OCI-LY1 (cell line): Measurements from ENCODE around the gene KIF1C.
"Not testable (repeated sequence)": the region's sequence is repeated elsewhere in the genome, so short reads cannot be mapped to it uniquely, and the experiment has no call there.

ENCODE experiments used
- H2AFZ ChIP-seq: fragments of 200-600 bp; sonication (generic), shearing (Covaris generic); 2 replicates; pipeline ENCODE4 v1.6.0; 2014; ENCODE audit warnings: antibody characterized with exemption, mild to moderate bottlenecking, low read length
- H3F3A ChIP-seq: fragments of 200-600 bp; sonication (generic), shearing (Covaris generic); 2 replicates; pipeline ENCODE4 v1.6.0; 2014; ENCODE audit warnings: mild to moderate bottlenecking, antibody characterized with exemption, low read length, moderate library complexity; ENCODE audit not compliant: insufficient read depth
- H3K27ac ChIP-seq: fragments of 200-600 bp; sonication (generic); 2 replicates; pipeline ENCODE4 v1.5.1; 2014; ENCODE audit warnings: low read length, mixed run types, mild to moderate bottlenecking, low read depth; ENCODE audit not compliant: poor library complexity, severe bottlenecking
- H3K27me3 ChIP-seq: fragments of 200-600 bp; sonication (generic); 2 replicates; pipeline ENCODE4 v1.6.0; 2014; ENCODE audit warnings: antibody characterized with exemption, mild to moderate bottlenecking, low read length, moderate library complexity; ENCODE audit not compliant: insufficient read depth
- H3K36me3 ChIP-seq: fragments of 200-600 bp; sonication (generic); 2 replicates; pipeline ENCODE4 v1.6.1; 2014; ENCODE audit warnings: mild to moderate bottlenecking, antibody characterized with exemption, low read length, moderate library complexity, mixed read lengths; ENCODE audit not compliant: insufficient read depth
- H3K4me1 ChIP-seq: fragments of 200-600 bp; sonication (generic); 2 replicates; pipeline ENCODE4 v1.5.1; 2014; ENCODE audit warnings: mild to moderate bottlenecking, low read length, moderate library complexity; ENCODE audit not compliant: insufficient read depth, severe bottlenecking
- H3K4me2 ChIP-seq: fragments of 200-600 bp; sonication (generic), shearing (Covaris generic); 2 replicates; pipeline ENCODE4 v1.6.1; 2014; ENCODE audit warnings: low read length
- H3K4me3 ChIP-seq: fragments of 200-600 bp; sonication (generic); 2 replicates; pipeline ENCODE4 v1.5.1; 2014; ENCODE audit warnings: low read length, low read depth, mild to moderate bottlenecking, mixed read lengths; ENCODE audit not compliant: poor library complexity, severe bottlenecking
- H3K79me2 ChIP-seq: fragments of 200-600 bp; shearing (Covaris generic); 2 replicates; pipeline ENCODE4 v1.6.1; 2016; ENCODE audit warnings: mixed run types, low read length, mixed read lengths; ENCODE audit not compliant: insufficient read depth
- H3K9ac ChIP-seq: fragments of 200-600 bp; sonication (generic), shearing (Covaris generic); 2 replicates; pipeline ENCODE4 v1.6.1; 2014; ENCODE audit warnings: mild to moderate bottlenecking, low read length, mixed read lengths
- H3K9me2 ChIP-seq: fragments of 200-600 bp; sonication (generic), shearing (Covaris generic); 2 replicates; pipeline ENCODE4 v1.6.1; 2014; ENCODE audit warnings: low read depth, mild to moderate bottlenecking, low read length, mixed read lengths
- H3K9me3 ChIP-seq: fragments of 200-600 bp; shearing (Covaris generic); 2 replicates; pipeline ENCODE4 v1.6.1; 2014; ENCODE audit warnings: low read length, mixed read lengths
- H4K20me1 ChIP-seq: fragments of 200-600 bp; sonication (generic), shearing (Covaris generic); 2 replicates; pipeline ENCODE4 v1.6.0; 2016; ENCODE audit warnings: mild to moderate bottlenecking, low read length; ENCODE audit not compliant: insufficient read depth
- CTCF ChIP-seq: fragments of 200-600 bp; sonication (generic), shearing (Covaris generic); IDR thresholded peaks from 2 replicates; pipeline ENCODE4 v1.5.1; 2017; ENCODE audit warnings: mild to moderate bottlenecking, antibody characterized with exemption, low read length, moderate library complexity, mixed read lengths
- EZH2 ChIP-seq: fragments of 200-600 bp; sonication (generic), shearing (Covaris generic); IDR thresholded peaks from 2 replicates; pipeline ENCODE4 v1.8.0; 2017; ENCODE audit warnings: borderline replicate concordance, mixed run types, mild to moderate bottlenecking, antibody characterized with exemption, low read length, moderate library complexity, mixed read lengths

The KIF1C gene

GRCh38 chr17:5027299-5027698, 29.5 kb downstream of the KIF1C start:
- Histone ChIP-seq H2AFZ (no peak overlapping the region), H3K9me2 (no peaks in the 10 kb centered on the region)
- no peak for TF ChIP-seq EZH2
- no peak for TF ChIP-seq CTCF

GRCh38 chr17:5027916-5028315, 30.2 kb downstream of the KIF1C start:
- no peak overlapping the region for H3K4me3 ChIP-seq
- H3F3A ChIP-seq: no peaks in the 10 kb centered on the region
- H3K79me2 ChIP-seq: no peaks in the 10 kb centered on the region
- no peaks in the 10 kb centered on the region for H3K9me2 ChIP-seq
- H3K36me3 ChIP-seq: peaks cover under 1% of the 10 kb centered on the region; the same call in 1 of the 2 replicates
- no peak overlapping the region for H3K9ac ChIP-seq
- H3K4me1 ChIP-seq: peaks cover 14% of the 10 kb centered on the region
- no peaks in the 10 kb centered on the region for H3K9me3 ChIP-seq
- TF ChIP-seq CTCF: no peak
- TF ChIP-seq EZH2: no peak
- no peaks in the 10 kb centered on the region for H4K20me1 ChIP-seq
- H3K27me3 ChIP-seq: no peaks in the 10 kb centered on the region
- no peak overlapping the region for H2AFZ ChIP-seq
- H3K4me2 ChIP-seq: no peak overlapping the region
- no peak overlapping the region for H3K27ac ChIP-seq

More at GRCh38 chr17:5027299-5027698, 29.5 kb downstream of the KIF1C start:
- no peak overlapping the region for H3K4me2 ChIP-seq
- H3K79me2 ChIP-seq: no peaks in the 10 kb centered on the region
- peaks cover 6% of the 10 kb centered on the region for H3K36me3 ChIP-seq
- no peaks in the 10 kb centered on the region for H3K9me3 ChIP-seq
- no peaks in the 10 kb centered on the region for H3F3A ChIP-seq
- H3K4me1 ChIP-seq: peaks cover 14% of the 10 kb centered on the region
- H3K27ac ChIP-seq: no peak overlapping the region
- no peak overlapping the region for H3K9ac ChIP-seq
- no peaks in the 10 kb centered on the region for H3K27me3 ChIP-seq
- no peaks in the 10 kb centered on the region for H4K20me1 ChIP-seq
- no peak overlapping the region for H3K4me3 ChIP-seq

DNA sequence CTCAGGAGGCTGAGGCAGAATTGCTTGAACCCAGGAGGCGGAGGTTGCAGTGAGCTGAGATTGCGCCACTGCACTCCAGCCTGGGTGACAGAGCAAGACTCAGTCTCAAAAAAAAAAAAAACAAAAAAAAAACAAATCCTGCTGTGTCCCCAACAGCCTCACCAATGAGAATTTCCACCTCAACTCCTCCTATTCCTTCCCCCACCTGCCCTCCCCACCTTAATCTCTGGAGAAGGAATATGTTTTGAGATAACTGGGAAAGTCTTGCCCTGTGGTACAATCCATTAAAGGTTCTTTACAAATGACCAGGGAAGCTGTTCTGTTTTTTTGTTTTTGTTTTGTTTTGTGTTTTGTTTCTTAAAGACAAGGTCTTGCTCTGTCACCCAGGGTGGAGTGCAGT, 32.4 kb downstream of the KIF1C start:
- not testable (repeated sequence) for H3K27me3 ChIP-seq, H3K9me3 ChIP-seq, H3K79me2 ChIP-seq, H3K4me2 ChIP-seq, H3K9ac ChIP-seq, H3K36me3 ChIP-seq, H3F3A ChIP-seq, H3K27ac ChIP-seq, H4K20me1 ChIP-seq, H3K9me2 ChIP-seq, H2AFZ ChIP-seq, H3K4me3 ChIP-seq
- peaks cover 22% of the 10 kb centered on the region for H3K4me1 ChIP-seq

- peak overlapping the region; percentile 49 for H3K9ac ChIP-seq
- no peaks in the 10 kb centered on the region for H3K27me3 ChIP-seq
Observed at GRCh38 chr17:5031365-5032082, 33.8 kb downstream of the KIF1C start.

More at GRCh38 chr17:5031365-5032082, 33.8 kb downstream of the KIF1C start:
- H3K27ac ChIP-seq: no peak overlapping the region
- H3K79me2 ChIP-seq: no peaks in the 10 kb centered on the region
- H3K4me2 ChIP-seq: peak overlapping the region; percentile 68
- TF ChIP-seq EZH2 (no peak), CTCF (peak; percentile 66)
- H2AFZ ChIP-seq: no peak overlapping the region; the same call in 1 of the 2 replicates
- peaks cover 25% of the 10 kb centered on the region for H3K4me1 ChIP-seq
- H3K9me2 ChIP-seq: no peaks in the 10 kb centered on the region
- H4K20me1 ChIP-seq: no peaks in the 10 kb centered on the region
- H3K36me3 ChIP-seq: no peaks in the 10 kb centered on the region
- H3F3A ChIP-seq: no peaks in the 10 kb centered on the region
- no peaks in the 10 kb centered on the region for H3K9me3 ChIP-seq
- H3K4me3 ChIP-seq: peak overlapping the region; percentile 50
